ENCODE data around the gene UBAC2.

- TF ChIP-seq ZNF70 (CRISPR knock-in tag; IDR thresholded peaks at IDR 0.05), result no peak
- no peak for TF ChIP-seq ARNTL (CRISPR knock-in tag; IDR thresholded peaks at IDR 0.05; ENCODE audit: borderline replicate concordance, low read depth)
- no peak for TF ChIP-seq ZFP30 (CRISPR knock-in tag; IDR thresholded peaks at IDR 0.05)
- TF ChIP-seq ZFP3 (CRISPR knock-in tag; IDR thresholded peaks at IDR 0.05), result no peak
- no peak for TF ChIP-seq ESRRG (CRISPR knock-in tag; IDR thresholded peaks at IDR 0.05)
- no peak for TF ChIP-seq RARB (CRISPR knock-in tag; IDR thresholded peaks at IDR 0.05)
- TF ChIP-seq TCF4 (CRISPR knock-in tag; IDR thresholded peaks at IDR 0.05; ENCODE audit: borderline replicate concordance), result no peak
- TF ChIP-seq, protein P1, sequence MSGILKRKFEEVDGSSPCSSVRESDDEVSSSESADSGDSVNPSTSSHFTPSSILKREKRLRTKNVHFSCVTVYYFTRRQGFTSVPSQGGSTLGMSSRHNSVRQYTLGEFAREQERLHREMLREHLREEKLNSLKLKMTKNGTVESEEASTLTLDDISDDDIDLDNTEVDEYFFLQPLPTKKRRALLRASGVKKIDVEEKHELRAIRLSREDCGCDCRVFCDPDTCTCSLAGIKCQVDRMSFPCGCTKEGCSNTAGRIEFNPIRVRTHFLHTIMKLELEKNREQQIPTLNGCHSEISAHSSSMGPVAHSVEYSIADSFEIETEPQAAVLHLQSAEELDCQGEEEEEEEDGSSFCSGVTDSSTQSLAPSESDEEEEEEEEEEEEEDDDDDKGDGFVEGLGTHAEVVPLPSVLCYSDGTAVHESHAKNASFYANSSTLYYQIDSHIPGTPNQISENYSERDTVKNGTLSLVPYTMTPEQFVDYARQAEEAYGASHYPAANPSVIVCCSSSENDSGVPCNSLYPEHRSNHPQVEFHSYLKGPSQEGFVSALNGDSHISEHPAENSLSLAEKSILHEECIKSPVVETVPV (CRISPR knock-in tag; IDR thresholded peaks at IDR 0.05), result no peak
- TF ChIP-seq, protein P2, sequence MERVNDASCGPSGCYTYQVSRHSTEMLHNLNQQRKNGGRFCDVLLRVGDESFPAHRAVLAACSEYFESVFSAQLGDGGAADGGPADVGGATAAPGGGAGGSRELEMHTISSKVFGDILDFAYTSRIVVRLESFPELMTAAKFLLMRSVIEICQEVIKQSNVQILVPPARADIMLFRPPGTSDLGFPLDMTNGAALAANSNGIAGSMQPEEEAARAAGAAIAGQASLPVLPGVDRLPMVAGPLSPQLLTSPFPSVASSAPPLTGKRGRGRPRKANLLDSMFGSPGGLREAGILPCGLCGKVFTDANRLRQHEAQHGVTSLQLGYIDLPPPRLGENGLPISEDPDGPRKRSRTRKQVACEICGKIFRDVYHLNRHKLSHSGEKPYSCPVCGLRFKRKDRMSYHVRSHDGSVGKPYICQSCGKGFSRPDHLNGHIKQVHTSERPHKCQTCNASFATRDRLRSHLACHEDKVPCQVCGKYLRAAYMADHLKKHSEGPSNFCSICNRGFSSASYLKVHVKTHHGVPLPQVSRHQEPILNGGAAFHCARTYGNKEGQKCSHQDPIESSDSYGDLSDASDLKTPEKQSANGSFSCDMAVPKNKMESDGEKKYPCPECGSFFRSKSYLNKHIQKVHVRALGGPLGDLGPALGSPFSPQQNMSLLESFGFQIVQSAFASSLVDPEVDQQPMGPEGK (CRISPR knock-in tag; IDR thresholded peaks at IDR 0.05; ENCODE audit: borderline replicate concordance), result no peak
- TF ChIP-seq SNAI2 (CRISPR knock-in tag; IDR thresholded peaks at IDR 0.05), result no peak
Measured at GRCh38 chr13:99434258-99434788, 233.7 kb downstream of the UBAC2 start.
